ENCODE results near the gene TRIB2.

DNA sequence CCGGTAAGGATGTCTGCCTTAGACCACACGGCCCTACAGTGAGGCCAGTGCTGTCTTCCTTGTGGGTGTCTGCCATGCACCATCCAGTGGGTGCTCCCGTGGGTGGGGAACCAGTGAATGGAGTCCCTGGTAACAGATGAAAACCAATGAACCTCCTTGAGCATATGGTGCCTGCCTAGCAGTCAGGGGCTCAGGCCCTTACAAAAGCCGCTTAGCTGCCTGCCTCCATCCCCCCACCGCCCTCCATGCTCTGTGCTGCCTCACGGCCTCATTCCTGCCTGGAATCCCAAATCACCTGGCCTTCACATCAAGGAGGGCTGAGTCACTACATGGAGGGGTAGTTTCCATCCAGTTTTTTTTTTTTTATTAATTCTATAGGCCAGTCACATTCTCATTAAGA is 30.8 kb upstream of the TRIB2 start:
- TF ChIP-seq CTCF (IDR thresholded peaks at IDR 0.05) (no peak), EP300 (IDR thresholded peaks at IDR 0.05) (no peak), POLR2AphosphoS5 (IDR thresholded peaks at IDR 0.05) (no peak), POLR2A (IDR thresholded peaks at IDR 0.05) (no peak)
